ENCODE data around the gene UGT1A9. TPM values are rescaled to one million over a fixed set of nuclear protein-coding genes. Genes with fewer than 3 reads are reported as not detected.

UGT1A9 gene
- total and polyA plus RNA-seq, 2 experiments from 2014 or later: not detected

DNA sequence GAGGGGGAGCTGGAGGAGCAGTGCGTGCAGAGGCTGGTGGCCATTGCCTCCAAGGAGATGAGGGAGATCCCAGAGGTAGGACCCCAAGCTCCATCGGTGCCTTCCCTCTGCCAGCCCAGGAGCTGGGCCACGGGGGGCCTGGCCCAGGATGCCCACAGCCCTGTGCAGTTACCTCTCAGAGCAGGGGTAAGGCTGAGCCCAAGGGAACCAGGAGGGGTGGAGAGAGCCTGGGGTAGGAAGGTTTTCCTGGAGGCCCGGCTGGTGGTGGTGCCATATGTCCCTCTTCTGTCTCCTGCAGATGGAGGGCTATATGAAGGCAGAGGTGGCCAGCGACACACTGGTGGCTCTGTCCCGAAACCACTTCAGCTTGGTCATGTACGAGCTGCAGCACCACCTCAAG lies 117.9 kb downstream of the UGT1A9 start:
- DNase-seq: no peak
- H3K9ac ChIP-seq: no peak overlapping the region
- 48 to 64% methylated on average over 6 to 7 of the region's 7 CpGs for WGBS, 2 experiments (ENCODE audit: low coverage in 1 of 2, low lambda C conversion rate in 2 of 2, missing lambda C conversion rate in 2 of 2)
- TF ChIP-seq EZH2 (IDR thresholded peaks at IDR 0.05; ENCODE audit: insufficient read depth, poor library complexity, severe bottlenecking) (no peak), EZH2phosphoT487 (IDR thresholded peaks at IDR 0.05; ENCODE audit: insufficient read depth, low read depth) (no peak)
- H3K27ac ChIP-seq: no peak overlapping the region
- H3F3A ChIP-seq (ENCODE audit: insufficient read depth): no peaks in the 10 kb centered on the region
- no peaks in the 10 kb centered on the region for H4K20me1 ChIP-seq (ENCODE audit: insufficient read depth)
- H3K4me2 ChIP-seq (ENCODE audit: unreplicated experiment): no peak overlapping the region
- no peaks in the 10 kb centered on the region for H3K36me3 ChIP-seq (ENCODE audit: low read depth)
- no peaks in the 10 kb centered on the region for H3K9me3 ChIP-seq (ENCODE audit: low read depth)
- H3K4me1 ChIP-seq (ENCODE audit: insufficient read depth): no peaks in the 10 kb centered on the region
- no peaks in the 10 kb centered on the region for H3K9me2 ChIP-seq (ENCODE audit: insufficient read depth)
- no peak overlapping the region for H2AFZ ChIP-seq
- H3K4me3 ChIP-seq: no peak overlapping the region
- peaks cover 17% of the 10 kb centered on the region; the same call in 1 of the 2 replicates for H3K27me3 ChIP-seq (replicated peaks; ENCODE audit: insufficient read depth)
- in situ Hi-C loops (cut with MboI): no loop called here
- no peaks in the 10 kb centered on the region for H3K79me2 ChIP-seq (ENCODE audit: insufficient read depth)

DNA sequence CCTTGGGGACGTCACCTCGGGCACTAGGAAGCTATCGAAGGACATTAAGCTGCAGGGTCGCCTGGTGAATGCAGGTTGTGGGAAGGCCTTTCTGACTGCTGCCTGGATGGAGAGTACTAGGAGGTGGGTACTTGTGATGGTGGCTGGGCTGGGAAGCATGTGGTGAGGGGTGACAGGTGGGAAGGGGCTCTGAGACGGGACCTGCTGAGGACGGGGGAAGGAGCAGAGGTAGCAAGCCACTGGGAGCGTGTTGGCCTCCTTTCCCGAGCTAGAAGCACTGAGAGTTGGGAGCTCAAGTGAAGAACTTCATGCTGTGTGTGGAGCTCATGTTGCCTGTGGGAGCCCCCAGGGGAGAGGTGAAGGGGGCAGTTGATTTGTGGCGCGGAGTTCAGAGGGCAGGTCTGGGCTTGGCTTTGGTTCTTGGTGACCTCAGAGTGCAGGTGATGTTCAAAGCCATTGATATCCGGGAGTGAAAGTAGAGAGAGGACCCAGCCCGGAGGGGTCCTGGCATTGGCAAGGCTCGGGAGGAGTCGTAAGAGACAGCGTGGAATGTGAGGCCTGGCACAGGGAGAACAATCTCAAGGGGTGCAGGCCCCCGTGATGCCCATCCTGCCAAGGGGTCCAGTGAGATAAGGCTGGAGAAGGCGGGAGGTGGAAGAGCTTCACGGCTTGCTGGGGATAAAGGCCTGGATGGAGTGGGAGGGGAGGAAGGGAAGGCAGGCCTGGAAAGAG lies 119.6 kb downstream of the UGT1A9 start:
- no peaks in the 10 kb centered on the region for H3K9me2 ChIP-seq (ENCODE audit: insufficient read depth)
- H3K9me3 ChIP-seq (ENCODE audit: low read depth): no peaks in the 10 kb centered on the region
- no peaks in the 10 kb centered on the region for H3K36me3 ChIP-seq (ENCODE audit: low read depth)
- H3K27ac ChIP-seq: no peak overlapping the region
- H3K4me1 ChIP-seq (ENCODE audit: insufficient read depth): no peaks in the 10 kb centered on the region
- H4K20me1 ChIP-seq (ENCODE audit: insufficient read depth): no peaks in the 10 kb centered on the region
- peaks cover 25% of the 10 kb centered on the region; the same call in 1 of the 2 replicates for H3K27me3 ChIP-seq (replicated peaks; ENCODE audit: insufficient read depth)
- H3K79me2 ChIP-seq (ENCODE audit: insufficient read depth): no peaks in the 10 kb centered on the region
- H3K4me3 ChIP-seq: no peak overlapping the region
- H3F3A ChIP-seq (ENCODE audit: insufficient read depth): no peaks in the 10 kb centered on the region
- TF ChIP-seq EZH2 (IDR thresholded peaks at IDR 0.05; ENCODE audit: insufficient read depth, poor library complexity, severe bottlenecking) (no peak), EZH2phosphoT487 (IDR thresholded peaks at IDR 0.05; ENCODE audit: insufficient read depth, low read depth) (no peak)
- in situ Hi-C loops (cut with MboI): no loop called here
- DNase-seq: no peak
- WGBS, 2 experiments (ENCODE audit: low coverage in 1 of 2, low lambda C conversion rate in 2 of 2, missing lambda C conversion rate in 2 of 2): 47 to 49% methylated on average over 18 of the region's 18 CpGs
- H2AFZ ChIP-seq: no peak overlapping the region
- H3K9ac ChIP-seq: no peak overlapping the region
- no peak overlapping the region for H3K4me2 ChIP-seq (ENCODE audit: unreplicated experiment)

DNA sequence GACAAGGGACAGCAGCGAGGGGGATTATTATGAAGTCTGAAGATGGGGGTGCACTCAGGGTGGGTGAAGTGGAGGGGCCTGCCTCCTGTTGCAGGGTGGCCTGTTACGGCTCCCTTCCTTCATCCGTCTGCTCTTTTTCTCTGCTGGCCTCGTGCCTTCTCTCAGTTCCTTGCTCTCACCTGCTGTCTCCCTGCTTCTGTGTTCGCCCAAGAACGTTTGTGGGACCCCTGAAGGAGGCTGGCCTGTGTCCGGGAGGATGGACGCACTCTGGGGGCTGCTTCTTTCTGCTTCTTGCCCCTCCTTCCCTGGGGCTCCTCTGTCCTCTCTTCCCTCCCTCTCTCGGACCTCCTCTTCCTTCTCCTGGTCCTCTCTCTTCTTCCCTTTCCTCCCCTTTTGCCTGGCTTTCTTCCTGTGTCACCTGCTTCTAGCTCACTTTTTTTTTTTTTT lies 120.2 kb downstream of the UGT1A9 start:
- no peak overlapping the region for H3K27ac ChIP-seq
- no peak overlapping the region for H3K9ac ChIP-seq
- no peak for DNase-seq
- no peaks in the 10 kb centered on the region for H3K9me3 ChIP-seq (ENCODE audit: low read depth)
- no peaks in the 10 kb centered on the region for H3F3A ChIP-seq (ENCODE audit: insufficient read depth)
- WGBS, 2 experiments (ENCODE audit: low coverage in 1 of 2, low lambda C conversion rate in 2 of 2, missing lambda C conversion rate in 2 of 2): 51 to 59% methylated on average over 8 to 9 of the region's 9 CpGs
- H2AFZ ChIP-seq: no peak overlapping the region
- no peaks in the 10 kb centered on the region for H4K20me1 ChIP-seq (ENCODE audit: insufficient read depth)
- no peaks in the 10 kb centered on the region for H3K79me2 ChIP-seq (ENCODE audit: insufficient read depth)
- in situ Hi-C loops (cut with MboI): no loop called here
- TF ChIP-seq EZH2 (IDR thresholded peaks at IDR 0.05; ENCODE audit: insufficient read depth, poor library complexity, severe bottlenecking) (no peak), EZH2phosphoT487 (IDR thresholded peaks at IDR 0.05; ENCODE audit: insufficient read depth, low read depth) (no peak)
- no peak overlapping the region for H3K4me3 ChIP-seq
- H3K36me3 ChIP-seq (ENCODE audit: low read depth): no peaks in the 10 kb centered on the region
- H3K9me2 ChIP-seq (ENCODE audit: insufficient read depth): no peaks in the 10 kb centered on the region
- H3K4me2 ChIP-seq (ENCODE audit: unreplicated experiment): no peak overlapping the region
- no peaks in the 10 kb centered on the region for H3K4me1 ChIP-seq (ENCODE audit: insufficient read depth)
- H3K27me3 ChIP-seq (replicated peaks; ENCODE audit: insufficient read depth): peaks cover 25% of the 10 kb centered on the region; the same call in 1 of the 2 replicates

DNA sequence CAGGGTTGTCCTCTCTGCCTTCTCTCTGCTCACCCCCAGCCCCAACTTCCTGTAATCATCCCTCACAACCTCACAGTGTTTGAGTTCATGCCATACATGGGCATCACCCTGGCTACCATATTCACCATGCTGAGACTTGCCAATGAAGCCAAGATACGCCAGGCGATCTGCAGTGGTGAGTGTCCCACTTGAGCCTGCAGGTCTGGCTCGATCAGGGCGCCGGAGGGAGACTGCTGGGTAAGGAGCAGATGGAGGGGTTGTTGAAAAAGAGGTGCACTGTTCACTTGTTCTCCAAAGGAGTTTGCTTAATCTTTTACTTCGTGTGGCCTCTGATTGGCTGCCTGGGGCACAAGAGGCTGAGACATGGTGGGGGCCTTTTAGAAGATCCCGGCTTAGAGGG lies 121.0 kb downstream of the UGT1A9 start:
- no peak overlapping the region for H2AFZ ChIP-seq
- no peak overlapping the region for H3K9ac ChIP-seq
- no peak for TF ChIP-seq EZH2phosphoT487 (IDR thresholded peaks at IDR 0.05; ENCODE audit: insufficient read depth, low read depth)
- no peak for TF ChIP-seq EZH2 (IDR thresholded peaks at IDR 0.05; ENCODE audit: insufficient read depth, poor library complexity, severe bottlenecking)
- H3K9me2 ChIP-seq (ENCODE audit: insufficient read depth): no peaks in the 10 kb centered on the region
- H4K20me1 ChIP-seq (ENCODE audit: insufficient read depth): no peaks in the 10 kb centered on the region
- H3K4me1 ChIP-seq (ENCODE audit: insufficient read depth): no peaks in the 10 kb centered on the region
- H3K27me3 ChIP-seq (replicated peaks; ENCODE audit: insufficient read depth): peaks cover 25% of the 10 kb centered on the region; the same call in 1 of the 2 replicates
- H3K27ac ChIP-seq: no peak overlapping the region
- in situ Hi-C loops (cut with MboI): no loop called here
- no peaks in the 10 kb centered on the region for H3K36me3 ChIP-seq (ENCODE audit: low read depth)
- DNase-seq: no peak
- no peak overlapping the region for H3K4me2 ChIP-seq (ENCODE audit: unreplicated experiment)
- no peaks in the 10 kb centered on the region for H3F3A ChIP-seq (ENCODE audit: insufficient read depth)
- no peaks in the 10 kb centered on the region for H3K79me2 ChIP-seq (ENCODE audit: insufficient read depth)
- no peak overlapping the region for H3K4me3 ChIP-seq
- 53 to 55% methylated on average over 7 of the region's 7 CpGs for WGBS, 2 experiments (ENCODE audit: low coverage in 1 of 2, low lambda C conversion rate in 2 of 2, missing lambda C conversion rate in 2 of 2)
- no peaks in the 10 kb centered on the region for H3K9me3 ChIP-seq (ENCODE audit: low read depth)
